ENCODE data around the gene ACYP2. TPM values are rescaled to one million over a fixed set of nuclear protein-coding genes. Genes with fewer than 3 reads are reported as not detected.

The ACYP2 gene
- total and polyA plus RNA-seq, 11 donors = 39.7 to 107 (median 53.2) TPM

GRCh38 chr2:54207666-54208195, 92.3 kb downstream of the ACYP2 start:
- 27 to 61% (median 34%) methylated on average over 3 of the region's 3 CpGs for WGBS, 4 donors
- H3K4me1 ChIP-seq = peaks cover 0 to 45% (median 28%) of the 10 kb centered on the region in 12 donors
- H3K4me3 ChIP-seq = no peak overlapping the region
- no peaks in the 10 kb centered on the region for H3K9me3 ChIP-seq
- no peaks in the 10 kb centered on the region for H3K27me3 ChIP-seq
- ATAC-seq (peak; percentile 9 to 59 (median 46)), DNase-seq (no peak)
- intact Hi-C loops (cut with DNase I) = loop anchor here in 8 of 10 donors (2.0 to 10.0 kb wide), 15 partner anchors 59 to 497 kb away; partner anchors contain the start of gene SPTBN1 (in 3 of the 8)
- H3K27ac ChIP-seq = peak overlapping the region; percentile 34 to 83 (median 67)
- TF ChIP-seq CTCF (IDR thresholded peaks at IDR 0.05) (no peak), POLR2A (IDR thresholded peaks at IDR 0.05) (no peak)
- H3K36me3 ChIP-seq = no peaks in the 10 kb centered on the region

- DNase-seq (peak in 2 of 5 donors; percentile 23 to 31), ATAC-seq (peak in 3 of 4 donors; percentile 45 to 60 (median 49))
- H3K27me3 ChIP-seq = no peaks in the 10 kb centered on the region
- 39 to 61% (median 40%) methylated on average over 1 of the region's 1 CpG for WGBS, 4 donors
- H3K27ac ChIP-seq = peak overlapping the region; percentile 34 to 83 (median 67)
- TF ChIP-seq CTCF (IDR thresholded peaks at IDR 0.05) (no peak), POLR2A (IDR thresholded peaks at IDR 0.05) (no peak)
- H3K36me3 ChIP-seq = no peaks in the 10 kb centered on the region
- peaks cover 0 to 6% (median 0%) of the 10 kb centered on the region in 12 donors for H3K9me3 ChIP-seq
- intact Hi-C loops (cut with DNase I) = loop anchor here in 8 of 10 donors (2.0 to 10.0 kb wide), 13 partner anchors 58 to 496 kb away; partner anchors contain the start of gene SPTBN1 (in 2 of the 8)
- H3K4me1 ChIP-seq = peaks cover 0 to 45% (median 28%) of the 10 kb centered on the region in 12 donors
- no peak overlapping the region for H3K4me3 ChIP-seq
These were observed 93.2 kb downstream of the ACYP2 start for GRCh38 chr2:54208364-54209240.

GRCh38 chr2:54209379-54209778, 94.0 kb downstream of the ACYP2 start:
- H3K4me1 ChIP-seq = peaks cover 0 to 45% (median 28%) of the 10 kb centered on the region in 12 donors
- ATAC-seq = peak in 1 of 4 donors; percentile 17
- TF ChIP-seq CTCF (IDR thresholded peaks at IDR 0.05) = no peak
- no peak for TF ChIP-seq POLR2A (IDR thresholded peaks at IDR 0.05)

GRCh38 chr2:54212456-54212855, 97.0 kb downstream of the ACYP2 start:
- Histone ChIP-seq H3K4me1 (peaks cover 0 to 34% (median 21%) of the 10 kb centered on the region in 12 donors), H3K9me3 (peaks cover 0 to 21% (median 2%) of the 10 kb centered on the region in 12 donors), H3K27me3 (no peaks in the 10 kb centered on the region), H3K4me3 (no peak overlapping the region), H3K27ac (peak overlapping the region in 2 of 12 donors; percentile 4 to 41), H3K36me3 (no peaks in the 10 kb centered on the region)
- TF ChIP-seq POLR2A (IDR thresholded peaks at IDR 0.05) (no peak), CTCF (IDR thresholded peaks at IDR 0.05) (no peak)
- 41 to 78% (median 54%) methylated on average over 1 of the region's 1 CpG for WGBS, 4 donors
- intact Hi-C loops (cut with DNase I) = no loop called here
- ATAC-seq (peak in 3 of 4 donors; percentile 74 to 81 (median 79)), DNase-seq (no peak)

More at GRCh38 chr2:54209379-54209778, 94.0 kb downstream of the ACYP2 start:
- intact Hi-C loops (cut with DNase I) = loop anchor here in 8 of 10 donors (2.0 to 10.0 kb wide), 13 partner anchors 57 to 495 kb away; partner anchors contain the start of gene SPTBN1 (in 2 of the 8)
- H3K36me3 ChIP-seq = no peaks in the 10 kb centered on the region
- peaks cover 0 to 8% (median 0%) of the 10 kb centered on the region in 12 donors for H3K9me3 ChIP-seq
- no peak overlapping the region for H3K4me3 ChIP-seq
- no peak for DNase-seq
- no peaks in the 10 kb centered on the region for H3K27me3 ChIP-seq
- H3K27ac ChIP-seq = peak overlapping the region; percentile 15 to 83 (median 62)
- WGBS, 4 donors = 86 to 96% (median 89%) methylated on average over 3 of the region's 3 CpGs
